GM18951 (cell line): ENCODE data around the gene OR52D1.

Experiments
- POLR2A ChIP-seq: IDR thresholded peaks from 4 replicates; pipeline ENCODE4 v1.6.1; 2011; ENCODE audit warnings: mild to moderate bottlenecking; ENCODE audit not compliant: insufficient read length, insufficient read depth; ENCODE audit errors: extremely low read depth
- in situ Hi-C: fragments of 300-500 bp; cut with MboI; formaldehyde crosslinking; loops from one replicate; pipeline ENCODE4 v1.12.0; 2022; ENCODE audit warnings: low sequenced_read_pairs, mixed read lengths, inconsistent platforms; ENCODE audit not compliant: unreplicated experiment

OR52D1 gene

DNA sequence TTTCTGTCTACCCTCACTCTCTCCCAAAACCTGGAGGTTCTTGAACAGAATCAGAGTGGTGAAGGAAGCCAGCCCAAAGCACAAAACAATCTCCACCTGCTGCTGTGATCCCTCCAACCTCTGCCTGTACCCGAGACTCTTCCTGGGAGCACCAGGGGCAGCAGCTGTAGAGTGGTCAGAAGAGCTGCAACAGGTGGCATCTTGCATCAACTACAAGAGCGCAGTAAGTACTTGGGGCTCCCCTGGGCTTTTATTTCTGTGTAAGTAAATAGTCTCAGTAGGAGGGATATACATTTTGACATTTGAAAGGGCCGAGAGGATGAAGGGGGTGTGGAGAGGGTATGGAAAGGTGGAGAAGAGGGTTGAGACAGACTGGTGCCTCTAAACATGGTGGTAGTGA lies 36.3 kb downstream of the OR52D1 start:
- in situ Hi-C loops = no loop called here
- TF ChIP-seq POLR2A = no peak

DNA sequence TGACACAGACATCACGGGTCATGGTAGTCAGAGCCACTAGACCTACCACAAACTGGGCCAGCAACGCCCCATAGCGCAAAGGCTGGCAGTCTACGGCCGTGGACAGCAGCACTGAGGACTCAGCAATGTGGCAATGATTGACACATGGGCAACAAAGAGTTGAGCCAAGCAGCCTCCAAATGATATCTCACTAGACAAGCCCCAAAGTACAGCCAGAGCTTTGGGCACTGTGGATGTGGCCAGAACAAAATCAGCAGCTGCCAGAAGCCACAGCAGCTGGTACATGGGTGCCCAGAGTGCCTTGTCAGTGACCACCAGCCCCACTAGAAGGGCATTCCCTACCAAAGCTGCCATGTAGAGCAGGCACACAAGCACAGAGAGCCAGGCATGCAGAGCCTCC lies 39.2 kb downstream of the OR52D1 start:
- no peak for TF ChIP-seq POLR2A
- in situ Hi-C loops = no loop called here

DNA sequence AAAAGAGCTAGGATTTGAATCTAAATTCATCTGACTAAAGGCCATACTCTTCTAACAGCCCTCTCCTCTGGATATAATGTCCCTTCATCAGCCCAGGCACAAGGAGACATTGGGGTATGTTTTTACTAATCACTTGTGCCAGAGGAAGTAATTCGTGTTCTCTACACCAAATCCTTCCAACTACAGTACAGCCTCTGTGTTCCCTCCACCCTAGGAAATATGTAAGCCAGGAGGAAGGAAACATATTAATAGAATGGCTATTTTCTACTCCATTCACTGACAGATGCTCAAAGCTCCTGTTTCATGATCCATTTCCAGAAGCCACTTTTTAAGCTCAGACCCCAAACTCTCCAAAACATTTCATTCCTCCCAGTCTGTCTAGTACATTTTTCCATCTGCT lies 40.0 kb downstream of the OR52D1 start:
- TF ChIP-seq POLR2A = no peak
- in situ Hi-C loops = no loop called here

DNA sequence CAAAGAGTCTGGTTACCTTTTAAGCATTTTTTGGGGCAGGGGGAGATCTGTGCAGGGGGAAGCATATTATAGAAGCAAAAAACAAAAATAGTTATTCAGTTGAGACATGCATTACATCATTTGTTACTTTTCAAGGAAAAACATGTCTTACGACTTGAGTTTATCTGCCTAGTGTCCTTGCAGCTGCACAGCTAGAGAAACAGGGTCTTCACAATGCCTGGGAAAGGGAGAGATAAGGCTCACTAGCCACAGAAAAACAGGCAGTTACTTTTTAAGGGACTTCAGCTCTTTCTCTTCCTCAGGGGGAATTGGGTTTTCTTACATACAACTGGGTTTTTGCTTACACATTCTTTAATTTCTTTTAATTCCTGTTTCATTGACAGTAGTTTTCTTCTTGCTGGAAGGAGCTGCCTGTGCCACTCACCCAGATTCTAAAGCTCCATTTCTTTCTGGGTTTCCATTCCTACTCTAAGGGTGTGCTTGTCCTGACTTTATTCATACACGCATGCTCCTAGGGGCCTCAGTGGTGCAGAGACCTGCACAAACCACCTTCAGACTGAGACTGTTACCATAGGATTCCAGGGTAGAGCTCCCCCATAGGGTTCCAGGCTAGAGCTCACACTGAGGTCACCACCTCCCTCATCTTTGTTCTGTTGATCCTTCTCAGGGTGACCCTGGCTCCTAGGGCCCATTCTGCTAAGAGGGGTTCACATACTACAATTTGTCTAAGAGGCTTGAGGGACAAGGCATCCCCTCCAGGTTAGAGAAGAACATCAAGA lies 42.8 kb downstream of the OR52D1 start:
- in situ Hi-C loops = no loop called here
- TF ChIP-seq POLR2A = no peak

DNA sequence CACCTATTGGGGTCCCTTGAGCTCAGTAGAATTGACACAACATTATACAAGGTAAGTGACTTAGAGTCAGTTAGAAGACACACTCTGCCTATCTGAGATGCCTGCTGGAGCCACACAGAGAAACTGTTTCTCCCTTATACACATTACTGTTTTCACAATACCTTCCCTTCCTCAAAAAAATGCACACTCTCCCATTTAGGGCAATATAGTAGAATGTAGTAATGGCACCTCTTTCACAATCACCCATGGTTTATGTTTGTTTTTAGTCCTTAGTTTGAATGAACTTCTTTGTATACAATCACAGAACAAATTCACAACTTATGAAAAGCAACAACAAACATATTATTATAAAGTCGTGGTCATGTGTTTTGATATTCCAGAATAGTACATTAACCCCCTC lies 45.6 kb downstream of the OR52D1 start:
- in situ Hi-C loops = no loop called here
- no peak for TF ChIP-seq POLR2A

DNA sequence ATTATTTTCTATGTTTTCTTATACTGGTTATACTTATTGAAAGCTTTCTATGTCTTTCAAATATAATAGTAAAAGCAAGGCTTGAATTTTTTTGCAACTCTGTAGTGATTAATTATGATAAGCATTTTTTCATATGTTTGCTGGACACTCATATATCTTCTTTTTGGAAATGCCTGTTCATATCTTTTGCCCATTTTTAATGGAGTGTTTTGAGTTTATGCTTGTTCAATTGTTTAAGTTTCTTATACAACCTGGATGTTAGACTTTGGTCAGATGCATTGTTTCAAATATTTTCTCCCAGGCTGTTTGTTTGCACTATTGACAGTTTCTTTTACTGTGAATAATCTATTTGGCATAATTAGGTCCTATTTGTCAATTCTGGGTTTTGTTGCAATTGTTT lies 48.0 kb downstream of the OR52D1 start:
- TF ChIP-seq POLR2A = no peak
- in situ Hi-C loops = no loop called here
